ENCODE data around the gene IZUMO1.
"Not testable (repeated sequence)": the region's sequence is repeated elsewhere in the genome, so short reads cannot be mapped to it uniquely, and the experiment has no call there.

IZUMO1 gene

GRCh38 chr19:48746738-48747575 lies at the start of gene IZUMO1:
TSS of gene IZUMO1 (minus strand) at chr19:48746909. CDS start at chr19:48745859, 1,050 bp downstream.
- peak; percentile 94 for DNase-seq (ENCODE audit: low spot score)

- no peak for DNase-seq (ENCODE audit: low spot score)
Observed at GRCh38 chr19:48795685-48796070, 49.0 kb upstream of the IZUMO1 start.

- DNase-seq (ENCODE audit: low spot score) = peak; percentile 87
Observed at GRCh38 chr19:48795055-48795684, 48.5 kb upstream of the IZUMO1 start.

- no peak for DNase-seq (ENCODE audit: low spot score)
Observed at GRCh38 chr19:48794291-48794690, 47.6 kb upstream of the IZUMO1 start.

GRCh38 chr19:48793271-48793670 lies 46.6 kb upstream of the IZUMO1 start:
- DNase-seq (ENCODE audit: low spot score) = no peak

GRCh38 chr19:48787331-48787730 lies 40.6 kb upstream of the IZUMO1 start:
- DNase-seq (ENCODE audit: low spot score) = not testable (repeated sequence)

- DNase-seq (ENCODE audit: low spot score) = not testable (repeated sequence)
Observed at GRCh38 chr19:48786422-48786821, 39.7 kb upstream of the IZUMO1 start.

- no peak for DNase-seq (ENCODE audit: low spot score)
Observed at GRCh38 chr19:48784527-48784926, 37.8 kb upstream of the IZUMO1 start.

DNA sequence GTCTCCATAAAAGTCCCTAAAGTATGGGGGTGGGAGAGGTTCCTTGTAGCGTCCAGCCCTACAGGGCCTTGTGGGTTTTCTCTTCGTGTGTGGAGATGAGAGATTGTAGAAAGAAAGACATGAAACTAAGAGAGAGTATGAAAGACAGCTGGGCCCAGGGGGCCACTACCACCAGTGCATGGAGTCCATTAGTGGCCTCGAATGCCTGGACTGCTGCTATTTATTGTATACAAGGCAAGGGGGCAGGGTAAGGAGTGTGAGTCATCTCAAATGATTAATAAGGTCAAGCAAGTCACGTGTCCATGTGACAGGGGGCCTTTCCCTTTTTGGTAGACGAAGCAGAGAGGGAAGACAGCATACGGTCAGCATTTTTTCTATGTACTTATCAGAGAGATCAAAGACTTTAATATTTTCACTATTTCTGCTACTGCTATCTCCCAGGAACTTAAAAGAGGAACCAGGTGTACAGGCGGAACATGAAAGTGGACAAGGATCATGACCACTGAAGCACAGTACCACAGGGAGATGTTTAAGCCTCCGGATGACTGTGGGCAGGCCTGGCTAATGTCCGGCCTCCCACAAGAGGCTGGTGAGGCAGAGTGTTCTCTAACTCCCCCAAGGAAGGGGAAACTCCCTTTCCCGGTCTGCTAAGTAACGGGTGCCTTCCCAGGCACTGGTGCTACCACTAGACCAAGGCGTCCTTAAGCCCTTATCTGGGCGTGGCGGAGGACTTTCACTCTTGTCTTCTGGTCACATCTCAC lies 34.1 kb upstream of the IZUMO1 start:
- DNase-seq (ENCODE audit: low spot score) = no peak

DNA sequence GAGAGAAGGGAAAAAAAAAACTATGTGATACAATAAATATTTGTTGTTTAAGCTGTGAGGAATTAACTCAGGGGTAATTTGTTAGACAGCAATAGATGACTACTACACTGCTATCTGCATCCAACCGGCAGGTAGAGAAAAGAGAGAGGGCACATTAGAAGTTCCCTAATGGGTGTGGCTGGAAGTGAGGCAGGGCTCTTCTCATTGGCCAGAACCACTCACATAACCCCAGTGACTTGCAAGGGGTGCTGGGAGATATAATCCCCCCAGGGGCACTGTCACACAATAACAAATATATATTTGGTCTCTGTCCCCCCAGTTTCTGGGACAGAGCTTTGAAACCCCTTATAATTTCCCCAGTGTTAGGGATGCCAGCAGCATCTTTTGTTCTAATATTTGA lies 32.9 kb upstream of the IZUMO1 start:
- DNase-seq (ENCODE audit: low spot score) = no peak

DNA sequence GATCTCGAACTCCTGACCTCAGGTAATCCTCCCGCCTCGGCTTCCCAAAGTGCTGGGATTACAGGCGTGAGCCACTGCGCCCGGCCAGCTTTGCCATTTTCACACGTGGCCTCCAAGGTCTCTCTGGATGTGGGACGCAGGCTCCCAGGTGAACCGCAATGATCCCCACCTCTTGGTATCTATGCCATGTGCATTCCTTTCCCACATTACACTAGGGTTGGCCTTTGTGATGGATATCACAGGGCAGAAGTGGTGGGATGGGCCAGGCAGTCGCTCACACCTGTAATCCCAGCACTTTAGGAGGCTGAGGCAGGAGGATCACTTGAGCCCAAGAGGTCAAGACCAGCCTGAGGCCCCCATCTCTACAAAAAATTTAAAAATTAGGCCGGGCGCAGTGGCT lies 31.0 kb upstream of the IZUMO1 start:
- no peak for DNase-seq (ENCODE audit: low spot score)

DNA sequence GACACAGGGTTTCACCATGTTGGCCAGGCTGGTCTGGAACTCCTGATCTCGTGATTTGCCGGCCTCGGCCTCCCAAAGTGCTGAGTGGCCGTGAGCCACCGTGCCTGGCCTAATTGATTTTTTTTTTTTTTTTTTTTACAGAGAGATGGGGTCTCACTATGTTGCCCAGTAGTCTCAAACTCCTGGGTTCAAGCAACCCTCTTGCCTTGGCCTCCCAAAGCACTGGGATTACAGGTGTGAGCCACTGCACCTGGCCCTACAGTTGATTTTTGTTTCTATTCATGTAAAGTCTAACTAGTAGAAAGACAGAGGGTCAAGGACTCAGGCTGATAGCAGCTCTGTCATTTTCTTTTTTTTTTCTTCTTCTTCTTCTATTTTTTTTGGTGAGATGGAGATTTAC lies 30.4 kb upstream of the IZUMO1 start:
- no peak for DNase-seq (ENCODE audit: low spot score)

GRCh38 chr19:48772503-48772953 lies 25.8 kb upstream of the IZUMO1 start:
- DNase-seq (ENCODE audit: low spot score) = no peak

DNA sequence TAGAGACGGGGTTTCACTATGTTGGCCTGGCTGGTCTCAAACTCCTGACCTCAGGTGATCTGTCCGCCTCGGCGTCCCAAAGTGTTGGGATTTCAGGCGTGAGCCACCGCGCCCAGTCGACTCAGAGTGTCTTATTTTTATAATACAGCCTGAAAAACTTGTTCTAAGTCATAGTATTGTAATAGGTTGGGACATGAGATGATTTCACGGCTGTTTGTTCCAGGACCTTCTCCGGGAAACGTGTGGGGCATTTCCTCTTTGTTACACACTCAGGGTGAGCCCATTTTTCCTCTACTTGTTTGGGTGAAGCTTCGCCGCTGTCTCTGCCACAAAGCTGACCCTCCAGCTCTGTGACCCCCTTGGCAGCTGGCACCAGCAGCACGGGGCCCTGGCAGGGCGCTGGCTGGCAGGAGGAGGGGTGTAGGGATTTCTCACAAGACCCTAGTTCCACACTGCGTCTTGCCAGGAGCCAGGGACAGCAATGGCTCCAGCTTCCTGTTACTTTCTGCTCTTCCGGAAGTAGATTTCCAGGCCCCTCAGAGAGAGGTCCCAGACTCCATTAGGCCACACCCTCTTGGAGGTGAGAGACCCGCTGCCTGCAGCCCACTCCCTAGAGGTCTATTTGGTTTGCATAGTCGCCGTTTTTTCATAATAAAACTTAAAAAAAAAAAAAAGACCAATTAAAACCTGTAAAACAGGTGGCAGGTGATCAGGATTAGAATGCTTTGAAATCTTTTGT lies 24.2 kb upstream of the IZUMO1 start:
- DNase-seq (ENCODE audit: low spot score) = no peak

- DNase-seq (ENCODE audit: low spot score) = no peak
Observed at GRCh38 chr19:48770266-48770665, 23.6 kb upstream of the IZUMO1 start.

DNA sequence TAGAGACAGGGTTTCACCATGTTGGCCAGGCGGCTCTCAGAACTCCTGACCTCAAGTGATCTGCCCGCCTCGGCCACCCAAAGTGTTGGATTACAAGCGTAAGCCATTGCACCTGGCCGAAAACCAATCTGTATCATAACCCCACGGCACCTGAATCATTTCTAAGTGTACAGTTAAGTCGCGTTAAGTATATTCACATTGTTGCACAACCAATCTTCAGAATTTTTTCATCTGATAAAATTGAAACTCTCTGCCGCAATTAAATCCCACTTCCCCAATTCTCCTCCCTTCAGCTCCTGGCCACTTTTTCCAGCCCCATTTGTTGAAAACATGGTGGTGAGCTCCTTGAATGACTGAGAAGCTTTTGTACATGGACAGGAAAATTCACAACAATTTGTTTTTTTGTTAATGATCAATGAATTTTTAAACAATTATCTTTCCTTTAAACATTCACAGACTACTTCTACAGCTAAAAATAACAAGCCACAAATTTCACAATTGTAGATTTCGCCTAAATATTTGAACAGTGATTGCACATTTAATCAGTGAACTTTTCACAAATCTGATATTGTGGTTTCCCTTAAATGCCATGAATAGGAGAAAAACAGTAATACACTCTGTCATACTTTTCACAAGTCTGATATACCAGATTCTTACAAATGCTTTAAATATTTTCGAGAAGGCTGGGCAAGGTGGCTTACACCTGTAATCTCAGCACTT lies 22.4 kb upstream of the IZUMO1 start:
- DNase-seq (ENCODE audit: low spot score) = no peak

- not testable (repeated sequence) for DNase-seq (ENCODE audit: low spot score)
Observed at GRCh38 chr19:48768171-48768753, 21.6 kb upstream of the IZUMO1 start.

DNA sequence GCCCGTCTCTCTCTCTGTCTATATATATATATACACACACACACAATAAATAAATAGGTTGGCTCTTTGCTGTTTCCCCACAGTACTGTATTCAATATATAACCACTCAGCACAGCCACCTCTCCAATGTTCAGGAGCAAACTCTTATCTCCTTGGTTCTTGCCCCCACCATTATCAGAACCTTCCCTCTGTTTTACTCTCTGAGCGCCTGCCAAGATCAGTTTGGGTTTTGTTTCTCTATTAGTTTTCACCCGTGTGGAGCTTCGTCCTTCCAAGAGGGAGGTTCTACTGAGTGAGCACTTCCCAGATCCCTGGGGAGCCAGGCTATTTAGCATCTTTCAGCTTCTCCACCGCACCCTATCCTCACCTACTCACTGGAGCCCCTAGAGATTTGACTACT lies 19.1 kb upstream of the IZUMO1 start:
- not testable (repeated sequence) for DNase-seq (ENCODE audit: low spot score)

GRCh38 chr19:48760504-48761205 lies 13.9 kb upstream of the IZUMO1 start:
- DNase-seq (ENCODE audit: low spot score) = peak; percentile 51

- DNase-seq (ENCODE audit: low spot score) = no peak
Observed at GRCh38 chr19:48757741-48758144, 11.0 kb upstream of the IZUMO1 start.

Measured in HuH-7 (cell line).